Urothelium cell line (cell line): ENCODE data around the gene CCDC160.

Experiments used
- DNase-seq: peaks from one replicate; pipeline ENCODE4 v3.0.0; 2011; ENCODE audit warnings: low spot score, mixed read lengths
- FAIRE-seq: peaks from 2 replicates; lab custom pipeline; 2011; peaks lifted over from hg19 to GRCh38; lab: Jason Lieb, UNC

CCDC160 gene

GRCh38 chrX:134294548-134294947, 57.6 kb downstream of the CCDC160 start:
- no peak for FAIRE-seq
- DNase-seq = peak; percentile 1
